HEK293T (cell line): Measurements from ENCODE around the gene CHRNE.

Source experiments
- ARNT ChIP-seq: fragments of 450-650 bp; IDR thresholded peaks from 2 replicates; pipeline ENCODE4 v1.6.1; 2017; ENCODE audit warnings: mild to moderate bottlenecking
- BHLHE40 ChIP-seq: fragments of 450-650 bp; IDR thresholded peaks from 2 replicates; pipeline ENCODE4 v1.6.1; 2016; ENCODE audit warnings: mild to moderate bottlenecking, moderate library complexity, borderline replicate concordance
- FOXK2 ChIP-seq: fragments of 450-650 bp; IDR thresholded peaks from 2 replicates; pipeline ENCODE4 v1.6.1; 2016; ENCODE audit warnings: mild to moderate bottlenecking
- FOXM1 ChIP-seq: fragments of 450-650 bp; IDR thresholded peaks from 2 replicates; pipeline ENCODE4 v1.6.1; 2017; ENCODE audit warnings: mild to moderate bottlenecking, borderline replicate concordance
- NFRKB ChIP-seq: fragments of 450-650 bp; IDR thresholded peaks from 2 replicates; pipeline ENCODE4 v1.6.1; 2016; ENCODE audit warnings: mild to moderate bottlenecking, moderate library complexity
- SP1 ChIP-seq: fragments of 450-650 bp; IDR thresholded peaks from 2 replicates; pipeline ENCODE4 v1.6.1; 2017
- TARDBP ChIP-seq: fragments of 450-650 bp; IDR thresholded peaks from 2 replicates; pipeline ENCODE4 v1.6.1; 2016
- ZNF384 ChIP-seq: fragments of 450-650 bp; IDR thresholded peaks from 2 replicates; pipeline ENCODE4 v1.6.1; 2016

DNA sequence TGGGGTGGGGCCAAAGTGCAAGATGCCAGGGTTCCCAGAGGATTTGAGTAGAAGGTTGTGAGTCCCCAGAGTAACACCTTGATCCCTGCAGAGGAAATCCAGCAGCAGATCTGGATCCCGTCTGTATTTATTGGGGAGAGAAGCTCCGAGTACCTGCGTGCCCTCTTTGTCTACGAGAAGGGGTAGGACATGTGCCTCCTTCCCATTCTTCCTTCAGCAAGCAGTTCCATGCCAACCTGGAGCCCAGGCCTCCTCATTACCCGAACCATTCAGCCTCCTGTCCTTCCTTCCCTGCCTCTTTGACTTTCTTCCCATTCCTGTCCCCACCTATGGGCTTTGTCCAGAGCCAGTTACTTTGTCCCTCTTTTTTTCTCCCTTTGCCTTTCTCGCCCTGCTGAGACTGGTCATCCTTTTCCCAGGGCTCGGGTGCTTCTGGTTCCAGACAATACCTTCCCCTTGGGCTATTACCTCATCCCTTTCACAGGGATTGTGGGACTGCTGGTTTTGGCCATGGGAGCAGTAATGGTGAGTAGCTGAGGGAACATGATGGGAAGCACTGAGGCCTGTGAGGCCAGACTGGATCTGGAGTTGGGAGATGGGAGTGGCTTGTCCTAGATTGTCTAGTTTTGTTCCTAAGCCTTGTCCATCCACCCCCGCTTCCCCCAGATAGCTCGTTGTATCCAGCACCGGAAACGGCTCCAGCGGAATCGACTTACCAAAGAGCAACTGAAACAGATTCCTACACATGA lies 40.0 kb upstream of the CHRNE start:
- TF ChIP-seq ZNF384 (no peak), ARNT (no peak), FOXK2 (no peak), TARDBP (no peak), FOXM1 (no peak), SP1 (no peak), NFRKB (no peak), BHLHE40 (no peak)
